ENCODE results near the gene PRKN. TPM values are rescaled to one million over a fixed set of nuclear protein-coding genes. Genes with fewer than 3 reads are reported as not detected.

Gene PRKN
- total RNA-seq, 2 donors from 2014 or later: 15.7 to 19.3 TPM

GRCh38 chr6:161479376-161479775, 1248.2 kb downstream of the PRKN start:
- no peak overlapping the region for H3K4me3 ChIP-seq
- no peaks in the 10 kb centered on the region for H3K9me3 ChIP-seq
- H3K27ac ChIP-seq: no peak overlapping the region
- TF ChIP-seq CTCF (IDR thresholded peaks at IDR 0.05): no peak
- no peak for DNase-seq (ENCODE audit: low spot score)
- H3K4me1 ChIP-seq: peaks cover 0 to 13% of the 10 kb centered on the region in 2 donors
- no peaks in the 10 kb centered on the region for H3K36me3 ChIP-seq
- H3K27me3 ChIP-seq: no peaks in the 10 kb centered on the region

- Histone ChIP-seq H3K27ac (no peak overlapping the region), H3K27me3 (no peaks in the 10 kb centered on the region), H3K4me1 (peaks cover 0 to 13% of the 10 kb centered on the region in 2 donors)
Measured at GRCh38 chr6:161477876-161478425, 1249.6 kb downstream of the PRKN start.

GRCh38 chr6:161476711-161477110, 1250.9 kb downstream of the PRKN start:
- Histone ChIP-seq H3K27ac (peak overlapping the region in 1 of 2 donors; percentile 15), H3K36me3 (no peaks in the 10 kb centered on the region), H3K9me3 (no peaks in the 10 kb centered on the region), H3K27me3 (no peaks in the 10 kb centered on the region), H3K4me1 (peaks cover 0 to 2% of the 10 kb centered on the region in 2 donors), H3K4me3 (no peak overlapping the region)
- DNase-seq (ENCODE audit: low spot score): no peak
- no peak for TF ChIP-seq CTCF (IDR thresholded peaks at IDR 0.05)

More at GRCh38 chr6:161477876-161478425, 1249.6 kb downstream of the PRKN start:
- Histone ChIP-seq H3K9me3 (no peaks in the 10 kb centered on the region), H3K36me3 (no peaks in the 10 kb centered on the region), H3K4me3 (no peak overlapping the region)
- no peak for TF ChIP-seq CTCF (IDR thresholded peaks at IDR 0.05)
- DNase-seq (ENCODE audit: low spot score): no peak

GRCh38 chr6:161465403-161465802, 1262.2 kb downstream of the PRKN start:
- no peaks in the 10 kb centered on the region for H3K27me3 ChIP-seq
- H3K4me1 ChIP-seq: no peaks in the 10 kb centered on the region
- no peak overlapping the region for H3K4me3 ChIP-seq
- no peak for DNase-seq (ENCODE audit: low spot score)
- H3K9me3 ChIP-seq: no peaks in the 10 kb centered on the region
- TF ChIP-seq CTCF (IDR thresholded peaks at IDR 0.05): no peak
- no peaks in the 10 kb centered on the region for H3K36me3 ChIP-seq
- H3K27ac ChIP-seq: no peak overlapping the region

- no peak for DNase-seq (ENCODE audit: low spot score)
- H3K27me3 ChIP-seq: no peaks in the 10 kb centered on the region
- no peak for TF ChIP-seq CTCF (IDR thresholded peaks at IDR 0.05)
- H3K36me3 ChIP-seq: no peaks in the 10 kb centered on the region
- H3K4me3 ChIP-seq: no peak overlapping the region
- H3K4me1 ChIP-seq: no peaks in the 10 kb centered on the region
- H3K9me3 ChIP-seq: no peaks in the 10 kb centered on the region
- no peak overlapping the region for H3K27ac ChIP-seq
Measured at GRCh38 chr6:161463071-161463470, 1264.5 kb downstream of the PRKN start.

- Histone ChIP-seq H3K9me3 (no peaks in the 10 kb centered on the region), H3K4me3 (no peak overlapping the region), H3K27ac (no peak overlapping the region), H3K4me1 (no peaks in the 10 kb centered on the region), H3K27me3 (no peaks in the 10 kb centered on the region), H3K36me3 (no peaks in the 10 kb centered on the region)
- no peak for DNase-seq (ENCODE audit: low spot score)
- no peak for TF ChIP-seq CTCF (IDR thresholded peaks at IDR 0.05)
Measured at GRCh38 chr6:161462148-161462547, 1265.4 kb downstream of the PRKN start.
